IPS-NIHi7 (cell line): ENCODE results near the gene DNAL1.

Experiments
- DNase-seq: peaks from one replicate; pipeline ENCODE4 v3.0.0; 2012; ENCODE audit warnings: mixed read lengths; ENCODE audit errors: extremely low spot score

DNAL1 gene

DNA sequence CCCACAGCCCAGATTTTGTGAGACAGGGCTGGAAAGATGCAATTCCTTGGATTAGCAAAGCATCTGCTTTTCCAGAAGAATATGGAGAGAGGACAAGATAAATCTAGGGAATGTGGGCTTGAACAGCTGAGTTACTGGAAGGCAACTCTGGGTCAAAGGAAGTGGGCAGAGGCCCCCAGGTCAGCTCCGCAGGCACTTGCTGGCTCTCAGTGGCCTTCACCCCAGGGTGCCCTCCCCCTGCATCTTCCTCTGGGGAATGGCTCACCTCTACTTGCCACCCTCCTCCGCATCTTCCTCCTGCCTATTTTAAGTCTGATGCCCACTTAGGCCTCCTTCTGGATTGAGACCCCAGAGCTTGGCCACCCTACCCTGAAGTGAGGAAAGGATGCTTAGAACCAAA is 79.9 kb downstream of the DNAL1 start:
- no peak for DNase-seq

DNA sequence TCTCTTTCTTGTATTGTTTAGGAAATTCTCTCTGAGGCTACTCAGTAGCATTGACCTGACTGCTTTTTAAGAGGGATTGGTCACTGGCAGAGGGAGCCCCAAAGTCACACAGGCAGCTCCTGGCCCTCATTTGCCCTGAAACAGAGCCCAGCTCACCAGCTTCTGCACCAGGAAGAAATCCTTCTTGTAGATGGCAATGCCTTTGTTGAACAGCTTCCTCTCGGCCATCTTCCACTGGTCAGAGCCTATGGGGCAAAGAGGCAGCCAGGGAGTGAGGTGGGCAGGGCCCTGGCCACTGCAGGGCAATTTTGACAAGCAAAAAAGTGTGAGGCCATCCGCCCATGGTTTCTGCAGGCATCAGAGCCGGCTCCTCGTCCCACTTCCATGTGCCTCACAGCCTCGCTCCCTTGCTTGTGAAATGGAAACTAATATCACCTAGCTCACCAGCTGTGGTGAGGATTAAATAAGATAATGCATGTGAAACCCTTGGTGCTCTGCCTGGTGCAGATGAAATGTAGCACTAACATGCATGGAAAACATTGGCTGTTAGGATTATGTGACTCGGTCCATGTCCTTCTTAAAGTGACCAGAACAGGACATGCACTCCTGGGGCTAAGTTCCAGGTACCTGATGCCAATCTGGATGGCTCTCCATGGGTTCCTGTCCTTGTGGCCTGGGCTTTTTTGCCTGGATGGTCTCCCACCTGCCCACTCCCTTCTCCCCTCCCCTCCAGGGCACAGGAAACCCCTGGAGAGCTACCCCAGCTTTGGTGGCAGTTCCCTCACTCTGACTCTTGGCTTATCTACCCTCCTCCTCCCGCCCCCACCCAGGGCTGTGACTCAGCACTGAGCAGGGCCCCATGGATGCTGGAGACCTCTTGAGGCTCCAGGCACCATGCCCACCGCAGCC is 80.6 kb downstream of the DNAL1 start:
- DNase-seq = no peak

DNA sequence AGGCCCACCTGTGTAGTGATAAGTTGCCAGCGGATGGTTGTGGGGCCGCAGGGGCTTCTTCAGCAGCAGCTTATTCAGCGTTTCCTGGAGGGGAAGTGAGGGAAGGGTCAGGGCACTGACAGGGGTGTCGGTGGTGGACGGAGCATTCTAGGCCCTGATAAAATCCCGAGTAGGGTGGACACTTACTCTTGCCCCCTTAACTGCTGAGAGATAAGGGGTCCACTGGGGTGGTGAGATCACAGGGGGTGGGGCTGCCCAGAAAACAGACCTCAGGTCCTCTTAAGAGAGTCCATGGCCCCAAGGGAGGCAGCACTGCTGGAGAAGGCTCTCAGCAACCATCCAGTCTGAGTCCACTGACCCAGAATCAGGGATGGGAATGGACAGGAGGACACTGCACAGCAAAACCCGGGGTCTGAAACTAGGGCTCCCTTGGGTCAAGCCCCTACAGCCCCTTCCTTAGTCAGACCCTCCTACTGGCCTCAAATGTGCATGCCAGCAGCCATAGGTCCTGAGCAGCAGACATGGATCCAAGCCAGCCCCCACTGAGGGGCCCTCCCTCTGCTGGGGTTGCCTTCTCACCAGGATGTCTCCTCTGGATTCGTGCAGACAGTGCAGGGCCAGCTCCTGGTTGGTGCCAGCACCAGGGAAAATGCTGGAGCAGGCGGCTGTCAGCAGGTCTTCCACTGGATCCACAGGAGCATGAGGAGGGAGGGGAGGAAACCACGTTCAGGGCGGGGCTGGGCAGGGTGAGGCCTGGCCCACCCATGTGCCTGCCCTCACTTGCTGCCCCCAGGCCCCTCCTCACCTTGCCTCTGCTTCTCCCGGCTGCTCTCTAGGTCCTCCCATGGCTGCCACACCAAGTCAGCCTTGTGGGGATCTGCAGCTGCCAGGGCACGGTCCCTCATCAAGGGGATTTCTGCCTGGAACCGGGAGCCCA is 81.5 kb downstream of the DNAL1 start:
- DNase-seq = no peak

DNA sequence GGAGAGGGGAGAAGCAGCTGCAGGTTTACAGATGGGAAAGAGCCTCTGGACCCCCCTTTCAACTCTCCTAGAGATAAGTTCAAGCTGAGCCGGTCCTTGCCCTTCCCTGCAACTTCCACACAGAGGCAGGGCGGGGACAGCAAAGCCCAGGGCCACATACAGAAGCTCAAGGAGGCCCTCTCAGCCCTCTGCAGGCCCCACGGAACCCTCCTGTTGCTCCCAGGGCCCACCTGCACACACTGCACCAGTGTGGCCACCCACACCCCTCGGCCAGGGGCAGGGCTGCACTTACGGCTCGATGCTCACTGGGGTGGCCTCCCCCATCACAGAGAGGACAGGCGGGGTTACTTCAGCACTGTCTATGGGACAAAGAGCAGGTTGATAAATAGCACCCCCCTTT is 82.4 kb downstream of the DNAL1 start:
- no peak for DNase-seq

DNA sequence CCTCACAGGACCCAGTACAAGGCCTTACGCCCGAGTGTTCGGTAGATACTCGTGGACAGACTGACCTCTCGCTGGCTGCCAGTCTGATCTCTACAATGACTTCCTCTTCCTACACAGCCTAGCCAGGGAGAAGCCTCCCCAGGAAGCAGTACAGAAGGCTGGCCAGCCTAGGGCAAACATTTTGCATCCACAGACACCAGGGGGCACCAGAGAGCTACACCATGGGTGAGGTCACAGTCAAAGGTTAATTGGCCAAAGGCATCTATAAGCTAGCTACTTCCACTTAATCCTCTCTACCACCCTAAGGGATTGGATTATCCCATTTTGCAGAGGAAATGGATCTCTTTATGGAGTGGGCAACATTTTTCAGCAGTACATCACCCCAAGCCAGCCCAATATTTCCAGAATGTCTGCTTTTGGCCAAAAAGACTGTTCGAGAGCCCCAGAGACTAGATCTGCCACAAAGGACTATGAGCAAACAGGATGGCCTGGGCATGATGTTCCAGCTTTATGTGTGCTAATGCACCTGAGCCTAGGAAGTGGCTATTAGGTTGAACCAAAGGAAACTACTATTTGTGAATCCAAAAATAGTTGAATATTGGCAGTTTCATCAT is 84.0 kb downstream of the DNAL1 start:
- DNase-seq = peak; percentile 90

DNA sequence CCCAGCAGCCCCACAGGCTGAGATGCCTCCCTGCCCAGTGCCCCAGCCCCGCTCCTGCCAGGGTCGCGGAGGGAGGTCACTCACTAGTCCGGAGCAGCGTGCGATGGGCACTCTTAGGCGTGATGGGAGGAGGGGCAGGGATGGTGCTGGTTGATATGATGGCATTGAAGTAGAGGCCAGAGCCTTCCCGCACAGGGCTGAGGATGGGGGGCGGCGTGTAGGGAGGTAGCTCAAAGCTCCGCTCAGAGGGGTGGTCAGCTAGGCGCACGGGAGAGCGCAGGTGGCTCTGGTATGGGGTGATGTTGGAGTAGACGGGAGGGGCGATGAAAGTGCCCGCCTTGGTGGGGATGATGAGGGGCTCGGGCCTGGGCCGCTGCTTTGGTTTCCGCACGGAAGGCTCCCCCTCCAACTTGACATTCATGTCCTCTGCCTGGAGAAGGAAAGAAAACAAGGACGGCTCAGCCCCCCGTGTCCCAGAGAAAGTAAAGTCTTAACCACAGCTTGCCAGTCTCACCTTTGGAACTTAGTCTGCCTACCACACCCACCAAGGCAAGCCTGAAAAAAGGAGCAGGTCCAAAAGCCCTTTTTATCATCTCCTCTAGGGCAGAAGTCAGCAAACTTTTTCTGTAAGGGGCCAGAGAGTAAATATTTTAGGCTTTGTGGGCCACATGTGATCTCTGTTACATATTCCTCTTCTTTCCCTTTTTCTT is 84.9 kb downstream of the DNAL1 start:
- DNase-seq = no peak

DNA sequence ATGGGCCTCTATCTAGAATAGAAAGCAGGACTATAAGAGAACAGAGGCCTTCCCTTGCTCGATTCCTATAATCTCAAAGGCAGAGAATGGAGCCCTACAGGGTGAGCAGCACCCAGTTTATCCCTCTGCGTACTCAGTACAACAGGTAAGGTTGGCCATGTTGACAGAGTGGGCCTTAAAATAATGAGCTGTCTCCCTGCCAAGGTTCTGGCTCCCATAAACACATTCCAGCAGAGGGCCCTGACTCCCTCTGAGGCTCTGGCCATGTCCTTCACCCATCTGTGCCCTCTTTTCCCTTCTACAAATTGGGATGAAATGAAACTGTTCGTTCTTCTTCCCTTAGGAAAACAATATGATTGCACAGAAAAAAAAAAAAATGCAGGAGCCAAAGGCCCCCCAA is 86.3 kb downstream of the DNAL1 start:
- DNase-seq = no peak

DNA sequence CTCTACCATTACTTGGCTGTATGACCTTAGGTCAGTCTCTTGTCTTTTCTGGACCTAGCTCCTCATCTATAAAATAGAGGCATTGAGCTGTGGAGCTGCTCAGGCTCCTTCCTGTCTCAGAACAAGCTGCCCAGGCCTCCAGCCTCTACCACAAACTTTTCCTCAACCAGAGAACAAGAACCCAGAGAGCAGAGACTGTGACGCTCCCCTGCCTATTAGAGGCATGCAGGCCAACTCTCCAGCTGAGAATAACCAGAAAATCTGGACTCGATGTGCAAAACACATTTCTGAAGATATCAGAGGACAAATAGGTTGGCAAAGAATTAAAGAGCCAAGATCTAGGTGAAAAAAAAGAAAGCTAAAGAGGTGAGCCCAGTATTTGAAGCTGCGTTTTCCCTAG is 87.2 kb downstream of the DNAL1 start:
- no peak for DNase-seq

DNA sequence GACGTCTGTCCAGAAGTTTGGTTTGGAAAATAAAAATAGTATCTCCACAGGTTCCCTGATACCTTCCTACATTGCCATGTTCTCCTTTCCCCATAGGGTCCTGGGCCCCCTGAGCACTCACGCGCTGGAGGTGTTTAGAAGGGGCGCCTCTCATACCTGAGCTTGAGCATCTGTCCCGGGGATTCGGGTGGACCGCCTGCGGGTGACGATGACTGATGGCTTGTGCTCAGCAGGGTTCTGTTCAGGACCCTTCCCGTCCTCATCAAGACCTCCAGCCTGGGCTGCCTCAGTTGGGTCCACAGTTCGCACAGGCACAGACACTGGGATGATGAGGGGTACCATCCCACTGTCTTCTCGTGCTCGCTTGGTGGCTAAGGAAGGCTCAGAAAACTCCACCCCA is 92.1 kb downstream of the DNAL1 start:
- no peak for DNase-seq

DNA sequence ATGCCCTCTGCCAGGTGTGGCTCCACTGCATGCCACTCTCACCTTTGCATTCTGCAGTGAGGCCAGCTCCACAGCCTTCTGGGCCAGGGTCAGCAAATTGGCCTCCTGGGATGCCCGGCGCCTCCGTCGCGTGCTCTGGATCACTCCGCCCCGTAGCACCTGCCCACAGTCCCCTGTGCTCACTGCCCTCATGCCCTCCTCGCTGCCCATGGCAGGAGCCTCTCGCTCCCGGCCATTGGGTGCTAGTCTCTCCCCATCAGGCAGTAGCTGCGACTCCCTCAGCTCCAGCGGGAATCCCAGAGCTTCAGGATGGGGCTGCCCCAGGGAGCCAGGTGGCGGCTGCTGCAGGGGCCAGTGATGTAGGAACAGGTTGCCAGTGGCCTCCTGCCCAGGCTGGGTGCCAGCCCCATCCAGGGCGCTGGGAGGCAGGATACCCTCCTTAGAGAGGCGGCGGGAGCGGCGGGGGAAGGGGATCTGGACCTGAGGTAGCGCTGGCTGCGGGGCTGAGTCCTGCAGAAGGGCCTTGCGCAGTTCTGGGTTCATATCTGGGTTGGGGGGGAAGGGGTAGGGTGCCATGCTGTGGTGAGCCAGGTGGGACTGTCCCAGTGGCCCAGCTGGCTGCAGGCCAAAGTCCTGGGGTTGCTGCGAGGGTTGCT is 93.9 kb downstream of the DNAL1 start:
- DNase-seq = no peak

DNA sequence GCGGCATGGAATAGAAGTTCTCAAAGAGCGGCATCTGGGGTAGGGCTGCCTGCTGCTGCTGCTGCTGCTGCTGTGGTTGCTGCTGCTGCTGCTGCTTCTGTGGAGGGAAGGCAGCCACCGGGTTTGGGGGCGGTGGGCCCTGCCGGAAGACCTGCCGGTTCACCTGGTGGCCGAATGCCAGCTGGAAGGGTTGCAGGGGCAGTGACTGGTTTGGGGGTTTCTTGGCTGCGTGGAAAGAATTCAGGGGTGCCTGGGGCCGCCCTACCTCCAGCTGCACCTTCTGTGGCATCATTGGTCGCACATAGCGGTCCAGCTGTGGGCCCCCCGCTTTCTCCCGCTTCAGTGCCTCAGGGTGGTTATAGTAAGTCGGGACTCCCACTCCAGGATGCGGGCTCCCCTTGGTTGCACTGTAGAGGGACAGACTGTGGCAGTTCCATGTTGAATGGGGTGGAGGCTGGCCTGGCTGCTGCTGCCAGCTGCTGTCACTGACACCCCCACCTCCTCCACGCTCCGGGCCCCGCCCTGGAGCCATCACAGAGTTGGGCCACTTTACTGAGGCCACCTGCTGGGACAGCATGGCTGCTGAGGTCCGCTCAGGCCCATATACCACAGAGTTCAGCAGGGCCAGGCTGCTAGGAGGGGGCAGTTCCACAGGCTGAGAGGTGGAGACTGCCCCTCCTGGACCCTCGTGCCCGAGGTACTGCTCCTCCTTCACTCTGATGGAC is 94.5 kb downstream of the DNAL1 start:
- DNase-seq = no peak

DNA sequence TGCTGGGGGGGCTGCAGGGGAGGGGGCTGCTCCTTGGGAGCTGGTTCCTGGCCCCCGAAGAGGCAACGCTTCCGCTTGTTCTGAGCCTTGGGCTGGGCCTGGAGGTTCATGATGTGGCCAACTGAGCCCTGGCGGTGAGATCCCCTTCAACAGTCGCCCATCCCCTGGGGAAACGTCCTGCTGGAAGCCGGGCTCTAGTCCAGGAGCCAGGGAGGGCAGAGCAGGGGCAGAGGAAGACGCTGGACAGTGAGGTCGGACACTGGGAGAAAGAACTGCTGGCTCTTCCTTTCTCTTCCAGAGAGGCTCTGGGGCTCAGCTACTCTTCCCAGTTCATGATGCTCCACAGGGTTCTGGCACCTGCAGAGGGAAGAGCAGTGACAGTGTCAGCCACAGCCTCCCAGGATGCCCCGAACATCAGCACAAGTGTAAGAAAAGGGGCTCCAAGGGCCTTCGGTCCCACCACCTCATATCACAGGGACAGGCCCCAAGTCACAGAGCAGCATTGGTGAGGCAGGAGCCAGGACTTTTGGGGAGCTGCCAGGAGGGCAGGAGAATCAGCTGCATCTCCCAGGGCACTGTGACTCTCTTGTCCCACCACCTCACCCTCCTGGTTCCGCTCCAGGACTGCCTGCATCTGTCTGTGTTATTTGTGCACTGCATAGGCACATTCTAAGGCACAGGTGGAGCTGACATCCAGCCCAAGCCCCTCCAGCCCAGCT is 95.3 kb downstream of the DNAL1 start:
- no peak for DNase-seq

DNA sequence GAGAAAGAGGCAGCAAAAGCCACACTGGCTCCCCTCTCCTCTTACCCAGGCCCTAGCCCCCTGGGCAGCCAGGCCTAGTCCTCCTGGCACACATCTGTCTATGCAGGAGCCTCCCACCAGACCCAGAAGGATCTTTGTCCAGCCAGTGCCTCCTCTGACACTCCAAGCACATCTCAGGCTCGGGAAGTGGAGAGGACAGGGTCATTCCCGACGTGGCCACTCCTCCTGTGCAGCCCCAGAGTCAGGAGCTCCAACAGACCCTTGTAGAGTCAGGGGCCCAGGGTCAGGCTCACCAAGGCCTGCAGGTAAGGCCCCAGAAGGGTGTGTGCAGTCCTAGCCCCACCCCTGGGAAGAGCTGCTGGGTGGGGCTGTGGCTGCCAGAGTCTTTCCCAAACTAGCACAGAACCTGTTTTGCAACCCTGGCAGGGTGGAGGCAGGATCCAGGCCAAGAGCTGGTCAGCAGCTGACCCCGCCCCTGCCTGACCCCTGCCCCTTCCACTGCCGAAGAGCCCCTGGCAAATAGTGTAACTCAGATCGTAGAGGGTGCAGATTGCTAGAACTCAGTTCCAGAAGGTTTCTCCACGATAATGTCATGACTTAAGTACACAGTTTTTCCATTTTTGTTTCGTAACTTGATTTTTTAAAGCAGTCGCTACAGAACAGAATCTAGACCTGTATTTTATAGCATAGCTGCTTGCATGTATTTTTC is 96.0 kb downstream of the DNAL1 start:
- DNase-seq = no peak

DNA sequence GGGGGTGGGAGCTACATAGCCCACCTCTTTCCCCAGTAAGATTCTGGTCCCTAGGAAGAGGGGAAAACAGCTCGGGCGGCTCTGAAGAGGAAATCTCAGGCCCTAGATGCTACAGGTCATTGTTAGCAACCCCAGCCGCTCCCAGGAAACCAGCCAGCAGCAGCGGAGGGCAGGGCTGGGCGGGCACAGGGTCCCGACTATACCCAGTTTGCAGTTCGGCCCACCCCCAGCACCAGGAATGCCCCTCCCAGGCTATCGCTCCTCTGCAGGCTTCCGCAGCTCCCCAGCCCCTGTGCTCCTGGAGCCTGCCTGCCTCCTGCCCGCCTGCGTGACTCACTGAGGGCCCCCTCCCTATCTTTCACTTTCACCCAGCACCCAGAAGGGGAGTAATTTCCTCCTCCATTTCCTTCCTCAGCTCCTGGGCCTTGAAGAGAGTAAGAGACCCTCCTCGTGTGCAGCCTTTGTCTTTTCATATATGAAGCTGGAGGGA is 96.6 kb downstream of the DNAL1 start:
- DNase-seq = peak; percentile 86

DNA sequence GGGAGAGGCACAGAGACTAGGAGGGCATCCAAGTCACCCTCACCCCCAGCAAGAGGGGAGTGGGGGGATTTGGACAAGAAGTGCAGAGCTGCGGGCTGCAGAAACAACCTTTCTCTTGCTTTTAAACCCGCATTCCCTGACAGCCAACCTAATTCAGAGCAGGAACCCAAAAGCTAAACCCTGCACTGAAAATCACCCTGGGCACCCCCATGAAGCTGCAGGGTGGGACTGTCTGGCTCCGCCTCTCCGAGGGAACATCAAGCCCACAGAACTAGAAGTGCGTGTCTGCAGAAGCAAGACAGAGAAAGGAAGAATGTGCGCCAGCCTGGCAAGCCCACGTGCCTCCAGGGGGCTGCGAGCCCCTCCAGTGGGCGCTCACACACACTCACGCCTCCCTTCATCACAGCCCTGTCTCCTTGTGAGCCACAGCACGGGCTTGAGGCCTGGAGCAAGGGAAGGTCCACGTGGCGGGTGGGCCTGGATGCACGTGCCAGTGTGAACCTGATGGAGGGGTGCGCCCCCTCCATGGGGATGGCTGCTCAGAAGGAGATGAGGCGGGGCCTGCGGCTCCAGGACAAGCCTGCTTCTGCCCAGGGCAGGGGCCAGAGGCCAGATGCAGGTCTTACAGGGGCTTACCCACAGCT is 97.2 kb downstream of the DNAL1 start:
- no peak for DNase-seq

DNA sequence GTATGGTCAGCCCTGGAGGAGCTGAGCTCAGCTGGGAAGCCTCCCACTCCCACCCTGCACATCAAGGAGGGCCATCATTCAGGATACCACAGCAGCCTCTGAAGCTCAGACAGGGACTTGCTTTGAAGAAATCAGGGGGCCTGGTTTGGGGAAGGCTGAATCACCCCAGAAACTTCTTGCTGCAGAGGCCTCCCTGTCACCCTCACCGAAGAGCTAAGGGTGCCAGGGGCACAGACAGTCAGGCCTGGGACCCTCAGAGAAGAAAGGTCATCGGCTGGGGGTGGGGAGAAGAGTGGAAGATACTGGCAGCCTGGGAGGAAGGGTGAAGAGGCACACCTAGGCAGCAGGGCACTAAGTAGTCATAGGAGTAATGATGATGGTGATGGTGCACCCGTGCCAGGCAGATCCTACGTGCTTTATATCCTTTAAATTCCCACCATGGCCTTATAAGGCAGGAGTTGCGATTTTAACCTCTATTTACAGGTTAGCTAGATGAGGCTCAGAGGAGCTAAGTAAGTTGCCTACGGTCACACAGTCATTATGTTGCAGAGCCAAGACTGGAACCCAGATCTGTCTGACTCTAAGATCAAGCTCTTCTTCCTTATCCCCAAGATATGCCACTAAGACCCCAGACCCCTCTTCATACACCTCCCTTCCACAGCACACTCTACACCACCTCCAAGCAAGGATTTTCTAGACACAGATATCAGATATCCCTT is 97.9 kb downstream of the DNAL1 start:
- DNase-seq = no peak

DNA sequence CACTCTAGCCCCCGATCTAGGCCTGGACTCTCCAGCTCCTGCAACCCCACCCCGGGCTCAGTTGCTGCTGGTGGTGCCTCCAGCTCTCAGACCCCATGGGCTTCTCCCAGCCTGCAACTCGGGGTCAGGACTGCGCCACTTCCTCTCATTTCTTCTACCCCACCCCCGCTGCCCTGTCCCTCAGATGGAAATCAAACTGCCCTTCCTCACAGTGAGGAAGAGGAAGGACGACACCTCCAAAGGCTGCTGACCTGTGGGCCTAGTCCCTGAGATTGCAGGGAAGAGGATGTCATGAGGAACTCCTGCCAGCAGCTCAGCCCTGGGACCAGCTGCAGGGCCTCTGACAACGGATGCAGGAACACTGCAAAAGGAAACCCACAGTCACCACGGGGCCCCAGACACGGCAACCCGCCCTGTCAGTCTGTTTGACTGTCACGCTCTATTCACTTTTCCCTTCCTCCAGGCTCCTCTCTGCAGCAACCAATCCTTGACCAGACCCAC is 98.7 kb downstream of the DNAL1 start:
- DNase-seq = no peak
